ENCODE results near the gene STK17A. TPM values are rescaled to one million over a fixed set of nuclear protein-coding genes. Genes with fewer than 3 reads are reported as not detected.

Gene STK17A
- polyA plus RNA-seq, 1 of the 3 experiments (the other 2 are of a cell fraction) = 47.8 TPM

DNA sequence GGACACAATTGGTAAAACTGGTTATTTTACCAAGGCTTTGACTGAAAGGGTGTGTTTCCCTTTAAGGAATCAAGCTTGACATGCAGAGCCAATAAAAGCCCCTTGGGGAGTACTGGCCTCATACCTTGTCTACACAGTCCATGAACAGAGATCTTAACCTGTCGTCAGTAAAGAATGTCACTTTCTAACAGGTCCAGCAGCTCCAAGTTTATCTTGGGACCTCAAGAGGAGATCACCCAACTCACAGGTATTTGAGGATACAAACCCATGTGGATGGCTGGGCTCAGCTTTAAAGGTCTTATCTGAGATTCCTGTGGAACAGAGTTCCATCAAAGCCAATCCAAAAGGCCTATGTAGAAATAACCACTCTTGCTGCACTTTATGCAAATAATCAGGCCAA, 85.1 kb downstream of the STK17A start:
- ChIA-PET POLR2A (no interaction called here), CTCF (interaction anchor here (1.1 to 1.6 kb wide), 2 partner anchors 11 to 85 kb away, joined by 3 read pairs; partner anchors contain the start of gene STK17A)
- H3K9me3 ChIP-seq = peaks cover 8% of the 10 kb centered on the region; the same call in 1 of the 2 replicates
- peak overlapping the region; percentile 67 to 86; a peak in 2 of 4 replicates for H3K27ac ChIP-seq (ENCODE audit: low read depth in 2 of 2, low read length in 1 of 2)
- peaks cover 0 to 44% of the 10 kb centered on the region in 2 experiments for H3K36me3 ChIP-seq (replicated peaks in 1 of 2; ENCODE audit: control insufficient read depth in 1 of 2, insufficient read depth in 2 of 2, low read length in 1 of 2)
- H3K4me3 ChIP-seq (ENCODE audit: low read depth in 2 of 2, low read length in 1 of 2) = no peak overlapping the region
- H3K4me1 ChIP-seq (ENCODE audit: control insufficient read depth in 1 of 2, insufficient read depth in 2 of 2, low read depth in 1 of 2, low read length in 1 of 2) = peaks cover 6 to 8% of the 10 kb centered on the region in 2 experiments; a peak in 3 of 4 replicates
- WGBS (ENCODE audit: low lambda C conversion rate) = no CpG with 5 or more reads among the region's 1 CpG
- no peaks in the 10 kb centered on the region for H4K20me1 ChIP-seq (ENCODE audit: insufficient read depth)
- no peak for DNase-seq
- H3K9me2 ChIP-seq = no peaks in the 10 kb centered on the region
- TF ChIP-seq POLR2AphosphoS5 (IDR thresholded peaks at IDR 0.05; ENCODE audit: low read depth, low read length) (no peak), FOXJ3 (CRISPR knock-in tag; IDR thresholded peaks at IDR 0.05) (no peak), NRF1 (IDR thresholded peaks at IDR 0.05; ENCODE audit: low read depth, low read length) (no peak), EZH2phosphoT487 (IDR thresholded peaks at IDR 0.05; ENCODE audit: borderline replicate concordance, low read depth) (no peak), RXRA (IDR thresholded peaks at IDR 0.05; ENCODE audit: borderline replicate concordance, low read depth) (no peak), TAF1 (IDR thresholded peaks at IDR 0.05; ENCODE audit: borderline replicate concordance, low read depth, low read length) (no peak), ELF1 (IDR thresholded peaks at IDR 0.05) (no peak), SMC3 (IDR thresholded peaks at IDR 0.05; ENCODE audit: low read depth, low read length) (no peak), RAD21 (IDR thresholded peaks at IDR 0.05; ENCODE audit: low read length) (no peak), CHD2 (IDR thresholded peaks at IDR 0.05; ENCODE audit: low read length, partially characterized antibody) (no peak)
- TF ChIP-seq, protein P1, sequence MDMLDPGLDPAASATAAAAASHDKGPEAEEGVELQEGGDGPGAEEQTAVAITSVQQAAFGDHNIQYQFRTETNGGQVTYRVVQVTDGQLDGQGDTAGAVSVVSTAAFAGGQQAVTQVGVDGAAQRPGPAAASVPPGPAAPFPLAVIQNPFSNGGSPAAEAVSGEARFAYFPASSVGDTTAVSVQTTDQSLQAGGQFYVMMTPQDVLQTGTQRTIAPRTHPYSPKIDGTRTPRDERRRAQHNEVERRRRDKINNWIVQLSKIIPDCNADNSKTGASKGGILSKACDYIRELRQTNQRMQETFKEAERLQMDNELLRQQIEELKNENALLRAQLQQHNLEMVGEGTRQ (IDR thresholded peaks at IDR 0.05; ENCODE audit: borderline replicate concordance, low read depth, low read length) = no peak
- TF ChIP-seq, protein P2, sequence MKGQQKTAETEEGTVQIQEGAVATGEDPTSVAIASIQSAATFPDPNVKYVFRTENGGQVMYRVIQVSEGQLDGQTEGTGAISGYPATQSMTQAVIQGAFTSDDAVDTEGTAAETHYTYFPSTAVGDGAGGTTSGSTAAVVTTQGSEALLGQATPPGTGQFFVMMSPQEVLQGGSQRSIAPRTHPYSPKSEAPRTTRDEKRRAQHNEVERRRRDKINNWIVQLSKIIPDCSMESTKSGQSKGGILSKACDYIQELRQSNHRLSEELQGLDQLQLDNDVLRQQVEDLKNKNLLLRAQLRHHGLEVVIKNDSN (IDR thresholded peaks at IDR 0.05; ENCODE audit: borderline replicate concordance, low read depth) = no peak
- H3K9ac ChIP-seq = no peak overlapping the region
- peaks cover 37% of the 10 kb centered on the region for H3F3A ChIP-seq (replicated peaks; ENCODE audit: insufficient read depth)
- no peaks in the 10 kb centered on the region for H3K27me3 ChIP-seq (ENCODE audit: insufficient read depth)
- H2AFZ ChIP-seq (ENCODE audit: low read depth) = no peak overlapping the region
- peaks cover 100% of the 10 kb centered on the region for H3K79me2 ChIP-seq (ENCODE audit: insufficient read depth)
- no peak overlapping the region for H3K4me2 ChIP-seq

DNA sequence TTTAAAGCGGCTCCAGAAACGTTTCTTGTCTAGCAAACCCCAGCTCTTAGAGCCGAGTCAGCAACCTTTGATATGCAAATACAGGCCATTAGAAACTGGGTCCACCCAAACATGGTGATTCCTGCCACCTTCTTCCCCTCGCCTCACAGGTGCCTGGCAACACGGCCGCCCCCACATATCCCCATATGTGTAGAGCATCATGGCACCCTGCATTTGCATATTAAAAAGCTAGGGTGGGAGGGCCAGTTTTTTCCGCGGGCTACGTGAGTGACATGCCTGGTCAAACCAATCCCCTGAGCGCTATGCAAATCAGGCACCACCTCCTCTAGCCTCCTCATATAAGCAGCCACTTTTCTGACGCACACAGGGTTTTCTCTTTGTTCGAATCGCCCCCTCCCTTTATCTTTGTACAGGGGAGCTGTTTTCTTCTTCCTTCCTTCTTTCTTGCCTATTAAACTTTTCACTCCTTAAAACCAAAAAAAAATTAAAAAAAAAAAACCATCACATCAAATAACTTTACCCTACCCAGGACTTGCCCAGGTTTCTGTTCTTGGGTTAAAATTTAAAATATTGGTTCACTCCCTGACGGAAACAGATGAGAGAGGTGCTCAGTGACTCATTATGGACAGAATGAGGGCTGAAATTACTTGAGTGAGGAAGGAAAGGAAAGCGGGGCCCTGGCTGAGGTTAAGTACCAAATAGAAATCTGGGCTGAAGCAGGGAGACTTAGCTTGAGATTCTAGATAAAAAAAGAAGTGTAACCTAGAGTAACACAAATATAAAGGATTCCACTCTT, 86.6 kb downstream of the STK17A start:
- Histone ChIP-seq H3K4me1 (ENCODE audit: control insufficient read depth in 1 of 2, insufficient read depth in 2 of 2, low read depth in 1 of 2, low read length in 1 of 2) (peaks cover 5 to 8% of the 10 kb centered on the region in 2 experiments), H3K9ac (no peak overlapping the region), H3F3A (replicated peaks; ENCODE audit: insufficient read depth) (peaks cover 43% of the 10 kb centered on the region), H3K79me2 (ENCODE audit: insufficient read depth) (peaks cover 99% of the 10 kb centered on the region), H2AFZ (ENCODE audit: low read depth) (no peak overlapping the region), H4K20me1 (ENCODE audit: insufficient read depth) (no peaks in the 10 kb centered on the region), H3K9me3 (peaks cover 10% of the 10 kb centered on the region; the same call in 1 of the 2 replicates), H3K27me3 (ENCODE audit: insufficient read depth) (no peaks in the 10 kb centered on the region), H3K4me3 (ENCODE audit: low read depth in 2 of 2, low read length in 1 of 2) (no peak overlapping the region), H3K4me2 (no peak overlapping the region), H3K36me3 (replicated peaks in 1 of 2; ENCODE audit: control insufficient read depth in 1 of 2, insufficient read depth in 2 of 2, low read length in 1 of 2) (peaks cover 0 to 37% of the 10 kb centered on the region in 2 experiments), H3K9me2 (no peaks in the 10 kb centered on the region), H3K27ac (ENCODE audit: low read depth in 2 of 2, low read length in 1 of 2) (no peak overlapping the region)
- 91% methylated on average over 15 of the region's 15 CpGs for WGBS (ENCODE audit: low lambda C conversion rate)
- ChIA-PET CTCF (interaction anchor here (0.9 to 1.7 kb wide), 4 partner anchors 9 to 170 kb away, joined by 3 to 5 read pairs (median 4); partner anchors contain the start of gene STK17A), POLR2A (no interaction called here)
- peak; percentile 27; the same call in 1 of the 2 replicates for TF ChIP-seq FOSL2 (IDR thresholded peaks at IDR 0.05; ENCODE audit: borderline replicate concordance, low read depth)
- TF ChIP-seq CHD2 (IDR thresholded peaks at IDR 0.05; ENCODE audit: low read length, partially characterized antibody) = no peak
- TF ChIP-seq NFIC (IDR thresholded peaks at IDR 0.05; ENCODE audit: borderline replicate concordance) = no peak
- TF ChIP-seq, protein P3, sequence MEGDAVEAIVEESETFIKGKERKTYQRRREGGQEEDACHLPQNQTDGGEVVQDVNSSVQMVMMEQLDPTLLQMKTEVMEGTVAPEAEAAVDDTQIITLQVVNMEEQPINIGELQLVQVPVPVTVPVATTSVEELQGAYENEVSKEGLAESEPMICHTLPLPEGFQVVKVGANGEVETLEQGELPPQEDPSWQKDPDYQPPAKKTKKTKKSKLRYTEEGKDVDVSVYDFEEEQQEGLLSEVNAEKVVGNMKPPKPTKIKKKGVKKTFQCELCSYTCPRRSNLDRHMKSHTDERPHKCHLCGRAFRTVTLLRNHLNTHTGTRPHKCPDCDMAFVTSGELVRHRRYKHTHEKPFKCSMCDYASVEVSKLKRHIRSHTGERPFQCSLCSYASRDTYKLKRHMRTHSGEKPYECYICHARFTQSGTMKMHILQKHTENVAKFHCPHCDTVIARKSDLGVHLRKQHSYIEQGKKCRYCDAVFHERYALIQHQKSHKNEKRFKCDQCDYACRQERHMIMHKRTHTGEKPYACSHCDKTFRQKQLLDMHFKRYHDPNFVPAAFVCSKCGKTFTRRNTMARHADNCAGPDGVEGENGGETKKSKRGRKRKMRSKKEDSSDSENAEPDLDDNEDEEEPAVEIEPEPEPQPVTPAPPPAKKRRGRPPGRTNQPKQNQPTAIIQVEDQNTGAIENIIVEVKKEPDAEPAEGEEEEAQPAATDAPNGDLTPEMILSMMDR (IDR thresholded peaks at IDR 0.05) = no peak
- TF ChIP-seq TCF12 (IDR thresholded peaks at IDR 0.05) = no peak
- no peak for TF ChIP-seq SMC3 (IDR thresholded peaks at IDR 0.05; ENCODE audit: low read depth, low read length)
- no peak for DNase-seq
